Fibroblast of lung (primary cell): ENCODE data around the gene WDFY3.

ENCODE experiments used
- EZH2 ChIP-seq: IDR thresholded peaks from 2 replicates; pipeline ENCODE4 v1.5.1; 2012; ENCODE audit warnings: low read length, control low read depth, mild to moderate bottlenecking; ENCODE audit errors: missing control alignments
- TF ChIP-seq, protein P1 (sequence below), 2 donors: IDR thresholded peaks in 1 of 2; conservative IDR thresholded peaks in 1 of 2; 1 replicate in 1 of 2; 2 replicates in 1 of 2; pipeline ENCODE4 v1.5.1; 2011 to 2012; ENCODE audit warnings: low read length in 2 of 2, control low read depth in 1 of 2, inconsistent platforms in 1 of 2, low read depth in 1 of 2, mild to moderate bottlenecking in 1 of 2

GRCh38 chr4:84895283-84895682 lies 71.2 kb downstream of the WDFY3 start:
- TF ChIP-seq, protein P1, sequence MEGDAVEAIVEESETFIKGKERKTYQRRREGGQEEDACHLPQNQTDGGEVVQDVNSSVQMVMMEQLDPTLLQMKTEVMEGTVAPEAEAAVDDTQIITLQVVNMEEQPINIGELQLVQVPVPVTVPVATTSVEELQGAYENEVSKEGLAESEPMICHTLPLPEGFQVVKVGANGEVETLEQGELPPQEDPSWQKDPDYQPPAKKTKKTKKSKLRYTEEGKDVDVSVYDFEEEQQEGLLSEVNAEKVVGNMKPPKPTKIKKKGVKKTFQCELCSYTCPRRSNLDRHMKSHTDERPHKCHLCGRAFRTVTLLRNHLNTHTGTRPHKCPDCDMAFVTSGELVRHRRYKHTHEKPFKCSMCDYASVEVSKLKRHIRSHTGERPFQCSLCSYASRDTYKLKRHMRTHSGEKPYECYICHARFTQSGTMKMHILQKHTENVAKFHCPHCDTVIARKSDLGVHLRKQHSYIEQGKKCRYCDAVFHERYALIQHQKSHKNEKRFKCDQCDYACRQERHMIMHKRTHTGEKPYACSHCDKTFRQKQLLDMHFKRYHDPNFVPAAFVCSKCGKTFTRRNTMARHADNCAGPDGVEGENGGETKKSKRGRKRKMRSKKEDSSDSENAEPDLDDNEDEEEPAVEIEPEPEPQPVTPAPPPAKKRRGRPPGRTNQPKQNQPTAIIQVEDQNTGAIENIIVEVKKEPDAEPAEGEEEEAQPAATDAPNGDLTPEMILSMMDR (conservative IDR thresholded peaks at IDR 0.05 in 1 of 2, IDR thresholded peaks at IDR 0.05 in 1 of 2; ENCODE audit: low read depth in 1 of 2, low read length in 2 of 2): no peak
- no peak for TF ChIP-seq EZH2
